HepG2 (cell line): ENCODE results near the gene PDLIM5. TPM values are rescaled to one million over a fixed set of nuclear protein-coding genes. Genes with fewer than 3 reads are reported as not detected.

Experiments used
- FIP1L1 ChIP-seq: fragments of 200-400 bp; formaldehyde crosslinking; IDR thresholded peaks from 2 replicates; pipeline ENCODE4 v1.6.1; 2018; ENCODE audit warnings: low read depth, mild to moderate bottlenecking, low read length, moderate library complexity, borderline replicate concordance; ENCODE audit not compliant: insufficient read depth
- GPN1 ChIP-seq: sonication (generic); formaldehyde crosslinking; IDR thresholded peaks from 2 replicates; pipeline ENCODE4 v1.5.1; 2020; ENCODE audit warnings: missing genetic modification reagents, borderline replicate concordance
- NFRKB ChIP-seq: fragments of 450-650 bp; IDR thresholded peaks from 2 replicates; pipeline ENCODE4 v1.6.1; 2017
- POLR2G ChIP-seq: fragments of 200-400 bp; formaldehyde crosslinking; IDR thresholded peaks from 2 replicates; pipeline ENCODE4 v1.6.1; 2018; ENCODE audit warnings: mild to moderate bottlenecking, low read depth, low read length, moderate library complexity
- SNAPC2 ChIP-seq: sonication (generic); formaldehyde crosslinking; IDR thresholded peaks from 2 replicates; pipeline ENCODE4 v1.8.1; 2022; ENCODE audit warnings: mild to moderate bottlenecking, missing genetic modification reagents
- ZFP90 ChIP-seq: sonication (generic); formaldehyde crosslinking; IDR thresholded peaks from 2 replicates; pipeline ENCODE4 v1.8.0; 2022; ENCODE audit warnings: missing genetic modification reagents, mild to moderate bottlenecking, inconsistent platforms, borderline replicate concordance
- ZIK1 ChIP-seq: sonication (generic); formaldehyde crosslinking; IDR thresholded peaks from 2 replicates; pipeline ENCODE4 v1.5.0; 2020; ENCODE audit warnings: mild to moderate bottlenecking, low read depth, missing genetic modification reagents, borderline replicate concordance
- ZNF20 ChIP-seq: sonication (generic); formaldehyde crosslinking; IDR thresholded peaks from 2 replicates; pipeline ENCODE4 v1.4.0; 2020; ENCODE audit warnings: mild to moderate bottlenecking, moderate library complexity, missing genetic modification reagents
- ZNF274 ChIP-seq: sonication (generic); formaldehyde crosslinking; IDR thresholded peaks from 2 replicates; pipeline ENCODE4 v1.5.1; 2020; ENCODE audit warnings: mild to moderate bottlenecking, missing genetic modification reagents
- ZNF382 ChIP-seq: sonication (generic); formaldehyde crosslinking; IDR thresholded peaks from 2 replicates; pipeline ENCODE4 v1.5.0; 2020; ENCODE audit warnings: missing genetic modification reagents, mild to moderate bottlenecking, borderline replicate concordance
- ZNF431 ChIP-seq: sonication (generic); formaldehyde crosslinking; IDR thresholded peaks from 2 replicates; pipeline ENCODE4 v1.9.0; 2022; ENCODE audit warnings: missing genetic modification reagents, low read depth, mild to moderate bottlenecking, borderline replicate concordance
- ZSCAN21 ChIP-seq: sonication (generic); formaldehyde crosslinking; IDR thresholded peaks from 2 replicates; pipeline ENCODE4 v1.8.0; 2022; ENCODE audit warnings: mild to moderate bottlenecking, missing genetic modification reagents, moderate library complexity, borderline replicate concordance
- polyA plus RNA-seq, 8 experiments: library from polyadenylated mRNA; depleted of rRNA in 3 of 8; stranded (reverse) in 7 of 8; unstranded in 1 of 8; fragments of >200 nt; fragmentation: Illumina TruSeq in 4 of 8; extraction: Trizol in 4 of 8; gene quantifications; 2 replicates each; pipeline versions ENCODE4 v1.2.1 to v1.2.3, GENCODE V29; 2011 to 2016; ENCODE audit warnings: low read depth in 4 of 8, missing spikeins in 1 of 8, mixed read lengths in 1 of 8; ENCODE audit not compliant: insufficient read depth in 1 of 8
- total RNA-seq, 5 experiments: library from RNA; depleted of rRNA; stranded (reverse); fragments of >200 nt; fragmentation: Illumina TruSeq; extraction: Trizol; gene quantifications; 2 replicates each; pipeline ENCODE4 v1.2.3, GENCODE V29; 2016; ENCODE audit warnings: low read depth in 1 of 5
- TF ChIP-seq, protein P1 (sequence below): sonication (generic); formaldehyde crosslinking; IDR thresholded peaks from 2 replicates; pipeline ENCODE4 v1.4.0; 2020; ENCODE audit warnings: missing genetic modification reagents
- TF ChIP-seq, protein P2 (sequence below): sonication (generic); formaldehyde crosslinking; IDR thresholded peaks from 2 replicates; pipeline ENCODE4 v1.5.0; 2020; ENCODE audit warnings: mild to moderate bottlenecking, missing genetic modification reagents
- TF ChIP-seq, protein P3 (sequence below): sonication (generic); formaldehyde crosslinking; IDR thresholded peaks from 2 replicates; pipeline ENCODE4 v1.5.0; 2020; ENCODE audit warnings: mild to moderate bottlenecking, low read depth, missing genetic modification reagents, borderline replicate concordance
- TF ChIP-seq, protein P4 (sequence below): sonication (generic); formaldehyde crosslinking; IDR thresholded peaks from 2 replicates; pipeline ENCODE4 v1.4.0; 2020; ENCODE audit warnings: low read depth, mild to moderate bottlenecking, missing genetic modification reagents
- TF ChIP-seq, protein P5 (sequence below): sonication (generic); formaldehyde crosslinking; IDR thresholded peaks from 2 replicates; pipeline ENCODE4 v1.4.0; 2020; ENCODE audit warnings: missing genetic modification reagents, borderline replicate concordance

Gene PDLIM5
- total and polyA plus RNA-seq, 2 of the 13 experiments (the other 11 are each of a cell fraction or from before 2014, with no cell fraction given): 52.8 to 119 TPM

DNA sequence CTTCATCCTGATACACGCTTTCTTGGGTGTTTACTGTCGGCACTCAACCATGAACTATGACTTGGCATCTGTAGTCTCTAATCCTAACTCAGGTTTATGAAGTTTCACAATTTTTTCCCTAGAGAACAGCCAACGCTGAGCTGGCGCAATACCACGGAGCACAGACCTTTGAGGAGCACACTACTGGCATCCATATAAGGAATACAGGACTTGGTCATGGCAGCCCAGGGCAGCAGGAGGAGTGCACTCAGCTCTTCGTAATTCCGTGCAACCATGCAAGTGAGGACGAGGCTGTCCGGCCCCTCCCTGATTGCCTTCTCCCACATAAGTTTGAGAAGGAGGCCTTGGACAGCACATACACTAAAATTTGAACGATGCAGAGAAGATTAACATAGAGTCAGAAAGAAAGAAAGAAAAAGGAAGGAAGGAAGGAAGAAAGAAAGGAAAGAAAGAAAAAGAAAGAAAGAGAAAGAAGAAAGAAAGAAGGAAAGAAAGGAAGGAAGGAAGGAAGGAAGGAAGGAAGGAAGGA lies 41.0 kb upstream of the PDLIM5 start (continued):
- TF ChIP-seq ZFP90 (no peak), ZNF382 (no peak), POLR2G (no peak), ZIK1 (CRISPR knock-in tag) (no peak), NFRKB (no peak), ZNF274 (CRISPR knock-in tag) (no peak), ZNF431 (CRISPR knock-in tag) (no peak), GPN1 (no peak), ZNF20 (CRISPR knock-in tag) (no peak), FIP1L1 (no peak), ZSCAN21 (CRISPR knock-in tag) (no peak), SNAPC2 (CRISPR knock-in tag) (no peak)
- TF ChIP-seq, protein P1, sequence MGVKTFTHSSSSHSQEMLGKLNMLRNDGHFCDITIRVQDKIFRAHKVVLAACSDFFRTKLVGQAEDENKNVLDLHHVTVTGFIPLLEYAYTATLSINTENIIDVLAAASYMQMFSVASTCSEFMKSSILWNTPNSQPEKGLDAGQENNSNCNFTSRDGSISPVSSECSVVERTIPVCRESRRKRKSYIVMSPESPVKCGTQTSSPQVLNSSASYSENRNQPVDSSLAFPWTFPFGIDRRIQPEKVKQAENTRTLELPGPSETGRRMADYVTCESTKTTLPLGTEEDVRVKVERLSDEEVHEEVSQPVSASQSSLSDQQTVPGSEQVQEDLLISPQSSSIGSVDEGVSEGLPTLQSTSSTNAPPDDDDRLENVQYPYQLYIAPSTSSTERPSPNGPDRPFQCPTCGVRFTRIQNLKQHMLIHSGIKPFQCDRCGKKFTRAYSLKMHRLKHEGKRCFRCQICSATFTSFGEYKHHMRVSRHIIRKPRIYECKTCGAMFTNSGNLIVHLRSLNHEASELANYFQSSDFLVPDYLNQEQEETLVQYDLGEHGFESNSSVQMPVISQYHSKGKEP (CRISPR knock-in tag): no peak
- TF ChIP-seq, protein P2, sequence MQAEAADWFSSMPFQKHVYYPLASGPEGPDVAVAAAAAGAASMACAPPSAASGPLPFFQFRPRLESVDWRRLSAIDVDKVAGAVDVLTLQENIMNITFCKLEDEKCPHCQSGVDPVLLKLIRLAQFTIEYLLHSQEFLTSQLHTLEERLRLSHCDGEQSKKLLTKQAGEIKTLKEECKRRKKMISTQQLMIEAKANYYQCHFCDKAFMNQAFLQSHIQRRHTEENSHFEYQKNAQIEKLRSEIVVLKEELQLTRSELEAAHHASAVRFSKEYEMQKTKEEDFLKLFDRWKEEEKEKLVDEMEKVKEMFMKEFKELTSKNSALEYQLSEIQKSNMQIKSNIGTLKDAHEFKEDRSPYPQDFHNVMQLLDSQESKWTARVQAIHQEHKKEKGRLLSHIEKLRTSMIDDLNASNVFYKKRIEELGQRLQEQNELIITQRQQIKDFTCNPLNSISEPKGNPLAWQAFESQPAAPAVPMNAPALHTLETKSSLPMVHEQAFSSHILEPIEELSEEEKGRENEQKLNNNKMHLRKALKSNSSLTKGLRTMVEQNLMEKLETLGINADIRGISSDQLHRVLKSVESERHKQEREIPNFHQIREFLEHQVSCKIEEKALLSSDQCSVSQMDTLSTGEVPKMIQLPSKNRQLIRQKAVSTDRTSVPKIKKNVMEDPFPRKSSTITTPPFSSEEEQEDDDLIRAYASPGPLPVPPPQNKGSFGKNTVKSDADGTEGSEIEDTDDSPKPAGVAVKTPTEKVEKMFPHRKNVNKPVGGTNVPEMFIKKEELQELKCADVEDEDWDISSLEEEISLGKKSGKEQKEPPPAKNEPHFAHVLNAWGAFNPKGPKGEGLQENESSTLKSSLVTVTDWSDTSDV (CRISPR knock-in tag): no peak
- TF ChIP-seq, protein P3, sequence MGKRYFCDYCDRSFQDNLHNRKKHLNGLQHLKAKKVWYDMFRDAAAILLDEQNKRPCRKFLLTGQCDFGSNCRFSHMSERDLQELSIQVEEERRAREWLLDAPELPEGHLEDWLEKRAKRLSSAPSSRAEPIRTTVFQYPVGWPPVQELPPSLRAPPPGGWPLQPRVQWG (CRISPR knock-in tag): no peak
- TF ChIP-seq, protein P4, sequence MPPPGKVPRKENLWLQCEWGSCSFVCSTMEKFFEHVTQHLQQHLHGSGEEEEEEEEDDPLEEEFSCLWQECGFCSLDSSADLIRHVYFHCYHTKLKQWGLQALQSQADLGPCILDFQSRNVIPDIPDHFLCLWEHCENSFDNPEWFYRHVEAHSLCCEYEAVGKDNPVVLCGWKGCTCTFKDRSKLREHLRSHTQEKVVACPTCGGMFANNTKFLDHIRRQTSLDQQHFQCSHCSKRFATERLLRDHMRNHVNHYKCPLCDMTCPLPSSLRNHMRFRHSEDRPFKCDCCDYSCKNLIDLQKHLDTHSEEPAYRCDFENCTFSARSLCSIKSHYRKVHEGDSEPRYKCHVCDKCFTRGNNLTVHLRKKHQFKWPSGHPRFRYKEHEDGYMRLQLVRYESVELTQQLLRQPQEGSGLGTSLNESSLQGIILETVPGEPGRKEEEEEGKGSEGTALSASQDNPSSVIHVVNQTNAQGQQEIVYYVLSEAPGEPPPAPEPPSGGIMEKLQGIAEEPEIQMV (CRISPR knock-in tag): no peak
- TF ChIP-seq, protein P5, sequence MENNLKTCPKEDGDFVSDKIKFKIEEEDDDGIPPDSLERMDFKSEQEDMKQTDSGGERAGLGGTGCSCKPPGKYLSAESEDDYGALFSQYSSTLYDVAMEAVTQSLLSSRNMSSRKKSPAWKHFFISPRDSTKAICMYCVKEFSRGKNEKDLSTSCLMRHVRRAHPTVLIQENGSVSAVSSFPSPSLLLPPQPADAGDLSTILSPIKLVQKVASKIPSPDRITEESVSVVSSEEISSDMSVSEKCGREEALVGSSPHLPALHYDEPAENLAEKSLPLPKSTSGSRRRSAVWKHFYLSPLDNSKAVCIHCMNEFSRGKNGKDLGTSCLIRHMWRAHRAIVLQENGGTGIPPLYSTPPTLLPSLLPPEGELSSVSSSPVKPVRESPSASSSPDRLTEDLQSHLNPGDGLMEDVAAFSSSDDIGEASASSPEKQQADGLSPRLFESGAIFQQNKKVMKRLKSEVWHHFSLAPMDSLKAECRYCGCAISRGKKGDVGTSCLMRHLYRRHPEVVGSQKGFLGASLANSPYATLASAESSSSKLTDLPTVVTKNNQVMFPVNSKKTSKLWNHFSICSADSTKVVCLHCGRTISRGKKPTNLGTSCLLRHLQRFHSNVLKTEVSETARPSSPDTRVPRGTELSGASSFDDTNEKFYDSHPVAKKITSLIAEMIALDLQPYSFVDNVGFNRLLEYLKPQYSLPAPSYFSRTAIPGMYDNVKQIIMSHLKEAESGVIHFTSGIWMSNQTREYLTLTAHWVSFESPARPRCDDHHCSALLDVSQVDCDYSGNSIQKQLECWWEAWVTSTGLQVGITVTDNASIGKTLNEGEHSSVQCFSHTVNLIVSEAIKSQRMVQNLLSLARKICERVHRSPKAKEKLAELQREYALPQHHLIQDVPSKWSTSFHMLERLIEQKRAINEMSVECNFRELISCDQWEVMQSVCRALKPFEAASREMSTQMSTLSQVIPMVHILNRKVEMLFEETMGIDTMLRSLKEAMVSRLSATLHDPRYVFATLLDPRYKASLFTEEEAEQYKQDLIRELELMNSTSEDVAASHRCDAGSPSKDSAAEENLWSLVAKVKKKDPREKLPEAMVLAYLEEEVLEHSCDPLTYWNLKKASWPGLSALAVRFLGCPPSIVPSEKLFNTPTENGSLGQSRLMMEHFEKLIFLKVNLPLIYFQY (CRISPR knock-in tag): no peak
